ENCODE data around the gene CD300H.

The CD300H gene

DNA sequence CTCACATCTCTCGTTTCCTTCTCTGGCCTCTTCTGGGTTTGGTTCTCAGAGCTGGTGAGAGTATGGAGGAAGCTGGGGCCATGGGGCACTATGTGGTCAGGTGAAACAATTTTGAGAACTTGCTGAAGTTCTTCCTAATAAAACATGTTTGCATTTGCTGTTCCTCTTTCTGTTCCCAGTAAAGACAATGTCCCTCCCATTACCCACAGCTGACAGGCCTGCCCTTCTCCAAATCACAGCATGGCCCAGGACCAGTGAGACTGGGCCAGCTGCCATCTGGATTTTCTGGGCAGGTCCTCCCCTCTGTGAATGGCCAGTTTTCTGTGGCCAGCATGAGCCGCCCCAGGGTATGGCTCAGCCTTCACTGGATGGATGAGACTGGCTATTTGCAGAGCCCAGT, at the start of gene CD300H:
Gene CD300H (minus strand): TSS at position 113 of the 400 bp plus-strand sequence.
- TF ChIP-seq, protein P1, sequence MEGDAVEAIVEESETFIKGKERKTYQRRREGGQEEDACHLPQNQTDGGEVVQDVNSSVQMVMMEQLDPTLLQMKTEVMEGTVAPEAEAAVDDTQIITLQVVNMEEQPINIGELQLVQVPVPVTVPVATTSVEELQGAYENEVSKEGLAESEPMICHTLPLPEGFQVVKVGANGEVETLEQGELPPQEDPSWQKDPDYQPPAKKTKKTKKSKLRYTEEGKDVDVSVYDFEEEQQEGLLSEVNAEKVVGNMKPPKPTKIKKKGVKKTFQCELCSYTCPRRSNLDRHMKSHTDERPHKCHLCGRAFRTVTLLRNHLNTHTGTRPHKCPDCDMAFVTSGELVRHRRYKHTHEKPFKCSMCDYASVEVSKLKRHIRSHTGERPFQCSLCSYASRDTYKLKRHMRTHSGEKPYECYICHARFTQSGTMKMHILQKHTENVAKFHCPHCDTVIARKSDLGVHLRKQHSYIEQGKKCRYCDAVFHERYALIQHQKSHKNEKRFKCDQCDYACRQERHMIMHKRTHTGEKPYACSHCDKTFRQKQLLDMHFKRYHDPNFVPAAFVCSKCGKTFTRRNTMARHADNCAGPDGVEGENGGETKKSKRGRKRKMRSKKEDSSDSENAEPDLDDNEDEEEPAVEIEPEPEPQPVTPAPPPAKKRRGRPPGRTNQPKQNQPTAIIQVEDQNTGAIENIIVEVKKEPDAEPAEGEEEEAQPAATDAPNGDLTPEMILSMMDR (IDR thresholded peaks at IDR 0.05; ENCODE audit: borderline replicate concordance, insufficient read depth, low read depth, low read length): no peak
- H3K4me3 ChIP-seq (ENCODE audit: low read depth, low read length): no peak within 1 kb of the TSS

DNA sequence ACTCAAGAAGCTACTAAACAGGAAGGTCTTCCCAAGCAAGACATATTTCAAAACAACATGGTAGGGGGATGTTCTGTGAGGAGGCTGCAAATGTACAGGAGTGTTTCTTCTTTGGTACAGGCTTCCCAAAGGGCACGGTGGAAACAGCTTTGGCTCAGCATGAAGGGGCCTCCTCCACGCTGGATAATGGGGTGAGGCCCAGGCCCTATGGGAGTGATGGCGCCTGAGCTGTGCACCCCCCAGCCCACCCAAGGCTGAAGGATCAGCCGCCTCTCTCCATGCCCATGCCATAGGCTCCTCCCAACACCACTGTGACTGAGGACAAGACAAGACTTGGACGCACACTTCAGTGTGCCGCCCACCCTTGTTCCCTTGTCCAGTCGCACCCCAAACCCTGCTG, 49.4 kb upstream of the CD300H start:
- TF ChIP-seq, protein P1 (IDR thresholded peaks at IDR 0.05; ENCODE audit: borderline replicate concordance, insufficient read depth, low read depth, low read length): no peak

DNA sequence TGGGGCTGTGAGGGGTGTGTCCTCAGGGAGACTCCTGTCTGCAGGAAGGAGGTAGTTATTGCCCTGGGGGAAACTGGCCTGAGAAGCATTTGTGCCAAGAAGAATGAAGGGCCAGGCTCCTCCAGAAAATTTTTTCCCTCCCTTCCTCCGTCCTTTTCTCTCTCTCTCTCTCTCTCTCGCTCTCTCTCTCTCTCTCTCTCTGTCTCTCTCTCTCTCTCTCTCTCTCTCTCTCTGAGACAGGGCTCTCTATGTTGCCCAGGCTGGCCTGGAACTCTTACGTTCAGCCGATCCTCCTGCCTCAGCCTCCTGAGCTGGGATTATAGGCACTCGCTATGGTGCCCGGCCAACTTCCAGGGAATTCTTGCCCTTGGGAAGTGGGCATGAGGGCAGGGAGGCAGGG, 44.7 kb upstream of the CD300H start:
- TF ChIP-seq, protein P1 (IDR thresholded peaks at IDR 0.05; ENCODE audit: borderline replicate concordance, insufficient read depth, low read depth, low read length): no peak
- H3K4me3 ChIP-seq (ENCODE audit: low read depth, low read length): no peak overlapping the region

More for the DNA sequence above, 49.4 kb upstream of the CD300H start:
- no peak overlapping the region for H3K4me3 ChIP-seq (ENCODE audit: low read depth, low read length)

DNA sequence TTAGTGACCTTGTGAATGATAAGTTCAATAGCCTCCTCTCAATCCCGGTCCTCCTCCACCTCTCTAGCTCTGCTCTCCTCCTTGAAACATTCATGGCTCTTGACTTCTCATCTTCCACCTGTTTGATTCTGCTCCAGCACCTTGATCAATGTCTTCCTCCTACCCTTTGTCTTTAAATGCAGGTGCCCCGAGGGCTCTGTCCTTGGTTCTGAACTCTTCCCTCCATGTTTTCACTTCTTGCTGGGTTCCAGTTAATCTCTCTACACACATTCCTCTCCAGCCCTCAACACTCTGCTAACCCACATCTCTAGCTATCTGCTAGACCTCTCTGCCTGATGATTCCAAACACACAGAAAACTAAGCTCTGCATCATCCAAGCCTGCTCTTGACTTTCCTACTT, 42.8 kb upstream of the CD300H start:
- TF ChIP-seq, protein P1 (IDR thresholded peaks at IDR 0.05; ENCODE audit: borderline replicate concordance, insufficient read depth, low read depth, low read length): no peak
- no peak overlapping the region for H3K4me3 ChIP-seq (ENCODE audit: low read depth, low read length)

DNA sequence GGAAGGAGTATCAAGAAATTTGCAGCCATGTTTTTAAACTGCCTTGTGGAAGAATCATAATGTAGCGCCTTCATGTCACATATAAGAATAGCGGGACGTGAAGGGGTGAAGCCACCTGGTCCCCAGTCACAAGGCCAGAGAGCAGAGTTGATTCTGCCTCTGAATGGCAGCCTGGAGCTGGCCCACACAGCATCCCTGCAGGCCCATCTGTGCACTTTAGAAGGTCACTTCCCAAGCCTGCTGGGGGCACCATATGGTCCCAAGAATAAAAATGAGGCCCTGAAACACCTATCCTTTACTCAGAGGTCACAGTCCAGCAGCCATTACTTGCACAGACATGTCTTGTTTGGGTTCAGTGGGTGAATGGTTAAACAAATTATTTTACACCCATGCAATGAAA, 41.2 kb upstream of the CD300H start:
- TF ChIP-seq, protein P1 (IDR thresholded peaks at IDR 0.05; ENCODE audit: borderline replicate concordance, insufficient read depth, low read depth, low read length): no peak
- H3K4me3 ChIP-seq (ENCODE audit: low read depth, low read length): no peak overlapping the region

DNA sequence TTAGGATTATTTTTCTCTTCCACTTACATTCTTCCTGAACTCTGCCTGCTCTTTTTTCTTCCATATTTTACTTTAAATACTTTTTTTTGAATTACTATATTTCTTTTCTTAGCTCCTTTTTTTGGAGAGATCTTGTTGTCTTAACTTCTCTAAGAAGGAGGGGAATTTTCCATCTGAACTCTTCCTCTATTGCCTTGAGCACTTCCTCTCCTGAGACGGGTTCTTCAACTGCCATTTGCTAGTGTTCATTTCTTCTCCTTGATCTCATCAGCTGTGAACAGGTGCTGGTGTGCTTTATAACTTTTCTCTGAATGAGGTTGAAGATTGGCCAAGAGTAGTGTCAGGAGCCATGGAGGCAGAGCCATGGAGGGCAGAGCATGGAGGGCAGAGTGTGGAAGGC, 39.9 kb upstream of the CD300H start:
- H3K4me3 ChIP-seq (ENCODE audit: low read depth, low read length): no peak overlapping the region
- TF ChIP-seq, protein P1 (IDR thresholded peaks at IDR 0.05; ENCODE audit: borderline replicate concordance, insufficient read depth, low read depth, low read length): no peak

DNA sequence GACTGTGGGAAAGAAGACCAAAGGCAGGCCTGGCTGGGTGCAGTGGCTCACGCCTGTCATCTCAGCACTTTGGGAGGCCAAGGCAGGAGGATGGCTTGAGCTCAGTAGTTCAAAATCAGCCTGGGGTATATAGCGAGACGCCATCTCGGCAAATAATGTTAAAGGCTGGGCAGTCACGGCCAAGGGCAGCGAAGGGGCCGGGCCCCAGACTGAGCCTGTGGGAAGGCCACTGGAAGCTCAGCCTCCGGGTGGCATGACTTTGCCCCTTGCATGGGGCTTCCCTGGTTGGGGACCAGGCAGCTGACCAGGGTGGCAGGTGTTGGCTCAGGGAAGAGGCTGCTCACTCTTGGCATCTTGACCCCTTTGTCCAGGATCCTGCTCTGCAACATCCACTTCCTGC, 38.7 kb upstream of the CD300H start:
- H3K4me3 ChIP-seq (ENCODE audit: low read depth, low read length): no peak overlapping the region
- TF ChIP-seq, protein P1 (IDR thresholded peaks at IDR 0.05; ENCODE audit: borderline replicate concordance, insufficient read depth, low read depth, low read length): no peak

Measured in GM12875 (cell line).